Activated naive CD4-positive, alpha-beta T cell treated with anti-CD3 and anti-CD28 coated beads, Interleukin-2, amount 50 U/mL, for 72 hours (primary cell): ENCODE data around the gene MBD4. TPM values are rescaled to one million over a fixed set of nuclear protein-coding genes. Genes with fewer than 3 reads are reported as not detected.
"Not testable (repeated sequence)": the region's sequence is repeated elsewhere in the genome, so short reads cannot be mapped to it uniquely, and the experiment has no call there.

Source experiments
- ATAC-seq, 2 donors: fragments of 150-1000 bp; cut with Tn5 transposase; 2 replicates each; pipeline ENCODE4 v1.10.0; 2021; ENCODE audit warnings: mild to moderate bottlenecking in 2 of 2, moderate library complexity in 2 of 2
- DNase-seq, 2 donors: peaks; one replicate each; pipeline ENCODE4 v3.0.0; 2021 to 2022; ENCODE audit warnings: low spot score in 2 of 2
- H3K27ac Mint-ChIP-seq, 2 donors: one replicate each; pipeline ENCODE4 v1.8.0; 2022; ENCODE audit warnings: mild to moderate bottlenecking in 2 of 2, mixed read lengths in 2 of 2
- H3K36me3 Mint-ChIP-seq, 2 donors: one replicate each; pipeline ENCODE4 v1.8.0; 2022; ENCODE audit warnings: mixed read lengths in 2 of 2
- H3K9me3 Mint-ChIP-seq, 2 donors: one replicate each; pipeline ENCODE4 v1.8.0; 2022; ENCODE audit warnings: mixed read lengths in 2 of 2
- total RNA-seq, 2 donors: library from RNA; stranded (reverse); gene quantifications; one replicate each; pipeline ENCODE4 v1.2.3, GENCODE V29; 2022

The MBD4 gene
- total RNA-seq, 2 donors from 2014 or later, result 49.6 to 64.1 TPM

GRCh38 chr3:129385507-129385906 lies 54.2 kb downstream of the MBD4 start:
- DNase-seq, ATAC-seq, H3K9me3 Mint-ChIP-seq, H3K36me3 Mint-ChIP-seq: not testable (repeated sequence)
- peak overlapping the region in 1 of 2 donors; percentile 25 for H3K27ac Mint-ChIP-seq

GRCh38 chr3:129384594-129385323 lies 55.0 kb downstream of the MBD4 start:
- Mint-ChIP-seq H3K27ac (peak overlapping the region in 1 of 2 donors; percentile 25), H3K36me3 (no peaks in the 10 kb centered on the region), H3K9me3 (no peaks in the 10 kb centered on the region)
- DNase-seq (no peak), ATAC-seq (no peak)

GRCh38 chr3:129384103-129384502 lies 55.6 kb downstream of the MBD4 start:
- H3K36me3 Mint-ChIP-seq, ATAC-seq, DNase-seq, H3K27ac Mint-ChIP-seq, H3K9me3 Mint-ChIP-seq: not testable (repeated sequence)

GRCh38 chr3:129383292-129383860 lies 56.4 kb downstream of the MBD4 start:
- Mint-ChIP-seq H3K9me3 (no peaks in the 10 kb centered on the region), H3K27ac (peak overlapping the region in 1 of 2 donors; percentile 29), H3K36me3 (no peaks in the 10 kb centered on the region)
- DNase-seq (peak in 1 of 2 donors; percentile 51), ATAC-seq (peak; percentile 86 to 88)

GRCh38 chr3:129382366-129382765 lies 57.4 kb downstream of the MBD4 start:
- DNase-seq (no peak), ATAC-seq (no peak)
- H3K27ac Mint-ChIP-seq, result no peak overlapping the region
- H3K9me3 Mint-ChIP-seq, result no peaks in the 10 kb centered on the region
- H3K36me3 Mint-ChIP-seq, result no peaks in the 10 kb centered on the region

Other genes with a start within 250 kb of the MBD4 start
- 100 to 1,000 TPM; 130 to 147 TPM for gene COPG1, start 190.3 kb downstream of the MBD4 start, total RNA-seq
- 10 to 100 TPM; 58.5 to 78.7 TPM for gene HMCES, start 161.1 kb downstream of the MBD4 start, total RNA-seq
- gene EFCAB12, start 11.3 kb downstream of the MBD4 start, total RNA-seq, result under 1 TPM; 0.82 to 0.93 TPM
- gene IFT122, start 276 bp upstream of the MBD4 start, total RNA-seq, result 10 to 100 TPM; 29.5 to 39.8 TPM
- not detected for gene RHO, start 88.7 kb upstream of the MBD4 start, total RNA-seq
- not detected for gene H1-8, start 103.2 kb upstream of the MBD4 start, total RNA-seq
- 1 to 10 TPM; 3.5 to 5.7 TPM for gene PLXND1, start 166.7 kb upstream of the MBD4 start, total RNA-seq